WTC11 (cell line): Measurements from ENCODE around the gene ZNF581.

Experiments
- AFF4 ChIP-seq: sonication (generic); formaldehyde crosslinking; IDR thresholded peaks from 2 replicates; pipeline ENCODE4 v1.8.1; 2023; ENCODE audit warnings: mild to moderate bottlenecking, missing genetic modification reagents, borderline replicate concordance
- ATF2 ChIP-seq: sonication (generic); formaldehyde crosslinking; IDR thresholded peaks from 2 replicates; pipeline ENCODE4 v1.8.1; 2022; ENCODE audit warnings: low read depth, missing genetic modification reagents, borderline replicate concordance
- ATF3 ChIP-seq: sonication (generic); formaldehyde crosslinking; conservative IDR thresholded peaks from 2 replicates; pipeline ENCODE4 v1.8.1; 2022; ENCODE audit warnings: mild to moderate bottlenecking, missing genetic modification reagents
- CTCF ChIP-seq: fragments of 200-600 bp; IDR thresholded peaks from 2 replicates; pipeline ENCODE4 v1.8.0; 2022; ENCODE audit warnings: antibody characterized with exemption
- E2F1 ChIP-seq: sonication (generic); formaldehyde crosslinking; IDR thresholded peaks from 2 replicates; pipeline ENCODE4 v1.8.0; 2022; ENCODE audit warnings: mild to moderate bottlenecking, missing genetic modification reagents
- ZBTB21 ChIP-seq: sonication (generic); formaldehyde crosslinking; IDR thresholded peaks from 2 replicates; pipeline ENCODE4 v1.8.1; 2023; ENCODE audit warnings: mild to moderate bottlenecking, missing genetic modification reagents, borderline replicate concordance
- ZNF281 ChIP-seq: sonication (generic); formaldehyde crosslinking; IDR thresholded peaks from 2 replicates; pipeline ENCODE4 v1.8.0; 2023; ENCODE audit warnings: mild to moderate bottlenecking, missing genetic modification reagents

GRCh38 chr19:55638864-55639359, 4.5 kb upstream of the ZNF581 start:
- no peak for TF ChIP-seq AFF4 (CRISPR knock-in tag)
- TF ChIP-seq CTCF: no peak
- TF ChIP-seq ZBTB21 (CRISPR knock-in tag): no peak
- no peak for TF ChIP-seq ATF3 (CRISPR knock-in tag)
- no peak for TF ChIP-seq ATF2 (CRISPR knock-in tag)
- TF ChIP-seq ZNF281 (CRISPR knock-in tag): no peak
- TF ChIP-seq E2F1 (CRISPR knock-in tag): no peak
